GM12878 (cell line): ENCODE results near the gene NDEL1. TPM values are rescaled to one million over a fixed set of nuclear protein-coding genes. Genes with fewer than 3 reads are reported as not detected.

Source experiments
- ATAC-seq: fragments of 200-7000 bp; cut with Tn5 transposase; 3 replicates; pipeline ENCODE4 v1.9.1; 2020; ENCODE audit warnings: mild to moderate bottlenecking, moderate library complexity
- BruUV-seq: library from RNA; stranded (reverse); fragments of 400-500 nt; replicated peaks from 2 replicates; lab custom pipeline; 2021; lab: Mats Ljungman, UMichigan
- CTCF ChIA-PET: fragments of 300-600 bp; sonication (Branson Sonifier 250); formaldehyde crosslinking; extraction: SDS; loops from one replicate; lab custom pipeline; 2021; ENCODE audit warnings: inconsistent platforms; lab: Yijun Ruan, JAX
- POLR2A ChIA-PET: fragments of 350-600 bp; formaldehyde crosslinking; extraction: SDS; loops from one replicate; lab custom pipeline; 2021; ENCODE audit warnings: inconsistent platforms; lab: Charles Lee
- RAD21 ChIA-PET: fragments of 300-600 bp; sonication (Branson Sonifier 250); formaldehyde crosslinking; loops from one replicate; lab custom pipeline; 2023; ENCODE audit warnings: antibody characterized with exemption; ENCODE audit not compliant: unreplicated experiment; lab: Charles Lee
- SMC1A ChIA-PET: fragments of 300-600 bp; sonication (Branson Sonifier 250); formaldehyde crosslinking; loops from one replicate; lab custom pipeline; 2023; ENCODE audit not compliant: unreplicated experiment, uncharacterized antibody; lab: Charles Lee
- DNase-seq: peaks from one replicate; pipeline ENCODE4 v3.0.0-alpha.2; 2011; ENCODE audit warnings: low read depth, low spot score
- FAIRE-seq: peaks from 3 replicates; lab custom pipeline; 2011; peaks lifted over from hg19 to GRCh38; lab: Jason Lieb, UNC
- H2AFZ ChIP-seq: 2 replicates; pipeline ENCODE4 v1.6.0; 2011; ENCODE audit warnings: low read depth, low read length, control low read depth; ENCODE audit not compliant: control insufficient read depth
- H3K27ac ChIP-seq: 2 replicates; pipeline ENCODE4 v1.5.1; 2011; ENCODE audit warnings: control low read depth; ENCODE audit not compliant: control insufficient read depth, insufficient read depth
- H3K27me3 ChIP-seq, 2 experiments: replicated peaks in 1 of 2; 2 replicates each; pipeline versions ENCODE4 v1.6.0 to v1.6.1; 2011; ENCODE audit warnings: low read length in 1 of 2; ENCODE audit not compliant: control insufficient read depth in 2 of 2, insufficient read depth in 2 of 2
- H3K36me3 ChIP-seq, 2 experiments: 2 replicates each; pipeline ENCODE4 v1.5.1; 2011; ENCODE audit warnings: low read length in 1 of 2; ENCODE audit not compliant: control insufficient read depth in 2 of 2, insufficient read depth in 2 of 2
- H3K4me1 ChIP-seq: 2 replicates; pipeline ENCODE4 v1.6.1; 2011; ENCODE audit warnings: mild to moderate bottlenecking, low read length, moderate library complexity, mixed read lengths; ENCODE audit not compliant: control insufficient read depth, insufficient read depth
- H3K4me2 ChIP-seq: 2 replicates; pipeline ENCODE4 v1.6.0; 2011; ENCODE audit warnings: control low read depth; ENCODE audit not compliant: control insufficient read depth, insufficient read depth
- H3K4me3 ChIP-seq: fragments of 200-600 bp; sonication (generic); 2 replicates; pipeline ENCODE4 v1.5.1; 2016
- H3K79me2 ChIP-seq: 2 replicates; pipeline ENCODE4 v1.6.0; 2011; ENCODE audit warnings: low read length; ENCODE audit not compliant: control insufficient read depth, insufficient read depth
- H3K9ac ChIP-seq: 2 replicates; pipeline ENCODE4 v1.8.0; 2011; ENCODE audit warnings: low read length, control low read depth, mixed read lengths; ENCODE audit not compliant: control insufficient read depth, insufficient read depth
- H3K9me3 ChIP-seq: replicated peaks from 3 replicates; pipeline ENCODE4 v1.5.1; 2011; ENCODE audit warnings: mild to moderate bottlenecking, low read length; ENCODE audit not compliant: control insufficient read depth, insufficient read depth
- H4K20me1 ChIP-seq: 2 replicates; pipeline ENCODE4 v1.6.0; 2011; ENCODE audit not compliant: control insufficient read depth, insufficient read depth
- ATF7 ChIP-seq: fragments of 450-650 bp; IDR thresholded peaks from 2 replicates; pipeline ENCODE4 v1.6.1; 2016; ENCODE audit warnings: low read depth, mild to moderate bottlenecking
- CEBPB ChIP-seq, 2 experiments: fragments of 150-350 bp in 1 of 2; IDR thresholded peaks; 2 replicates each; pipeline ENCODE4 v1.6.1; 2012 to 2014; ENCODE audit warnings: low read depth in 2 of 2, low read length in 2 of 2, borderline replicate concordance in 1 of 2, inconsistent platforms in 1 of 2
- EED ChIP-seq: sonication (generic); IDR thresholded peaks from 2 replicates; pipeline ENCODE4 v1.6.1; 2016; ENCODE audit warnings: antibody characterized with exemption, low read depth
- ELK1 ChIP-seq: IDR thresholded peaks from 2 replicates; pipeline ENCODE4 v1.6.1; 2012; ENCODE audit warnings: low read depth, low read length, improper control_type of control experiment
- GABPA ChIP-seq: IDR thresholded peaks from 2 replicates; pipeline ENCODE4 v1.6.1; 2014; ENCODE audit warnings: antibody characterized with exemption, low read depth, mild to moderate bottlenecking, inconsistent platforms
- HDAC6 ChIP-seq: fragments of 200-600 bp; sonication (generic); IDR thresholded peaks from one replicate; pipeline ENCODE4 v1.8.0; 2017; ENCODE audit warnings: antibody characterized with exemption; ENCODE audit not compliant: unreplicated experiment
- MTA2 ChIP-seq: fragments of 450-650 bp; IDR thresholded peaks from 2 replicates; pipeline ENCODE4 v1.6.1; 2016; ENCODE audit warnings: low read depth, mild to moderate bottlenecking, moderate library complexity
- NR2F1 ChIP-seq: fragments of 450-650 bp; conservative IDR thresholded peaks from 2 replicates; pipeline ENCODE4 v1.6.1; 2017; ENCODE audit warnings: mild to moderate bottlenecking
- PML ChIP-seq: IDR thresholded peaks from 2 replicates; pipeline ENCODE4 v1.6.1; 2012; ENCODE audit warnings: low read length, inconsistent platforms
- PRDM15 ChIP-seq: fragments of 450-650 bp; formaldehyde crosslinking; IDR thresholded peaks from 2 replicates; pipeline ENCODE4 v1.4.0; 2020; ENCODE audit warnings: mild to moderate bottlenecking, moderate library complexity
- RAD21 ChIP-seq: IDR thresholded peaks from 2 replicates; pipeline ENCODE4 v1.6.1; 2011; ENCODE audit warnings: mild to moderate bottlenecking, low read depth, low read length, moderate library complexity; ENCODE audit not compliant: insufficient read depth
- RFX5 ChIP-seq: IDR thresholded peaks from 2 replicates; pipeline ENCODE4 v1.6.1; 2011; ENCODE audit warnings: low read depth, low read length, improper control_type of control experiment
- SIN3A ChIP-seq: IDR thresholded peaks from 2 replicates; pipeline ENCODE4 v1.6.1; 2012; ENCODE audit warnings: low read depth, low read length, improper control_type of control experiment
- STAT3 ChIP-seq: IDR thresholded peaks from 2 replicates; pipeline ENCODE4 v1.6.1; 2011; ENCODE audit warnings: low read depth, low read length, improper control_type of control experiment
- USF2 ChIP-seq: IDR thresholded peaks from 2 replicates; pipeline ENCODE4 v1.6.1; 2011; ENCODE audit warnings: low read depth, low read length, improper control_type of control experiment, borderline replicate concordance
- ZNF217 ChIP-seq: fragments of 450-650 bp; IDR thresholded peaks from 2 replicates; pipeline ENCODE4 v1.6.1; 2017; ENCODE audit warnings: antibody characterized with exemption, mild to moderate bottlenecking
- ZZZ3 ChIP-seq: IDR thresholded peaks from 2 replicates; pipeline ENCODE4 v1.6.1; 2011; ENCODE audit warnings: low read depth; ENCODE audit not compliant: control insufficient read depth, insufficient read length
- WGBS: methylation state at CpG from one replicate; pipeline ENCODE4 v1.1.6; 2016; ENCODE audit warnings: low lambda C conversion rate; ENCODE audit not compliant: insufficient replicate concordance, insufficient coverage; ENCODE audit errors: missing lambda C conversion rate; 5-methylcytosine and 5-hydroxymethylcytosine counted together
- in situ Hi-C: fragments of 300-500 bp; cut with MboI; formaldehyde crosslinking; loops from 9 replicates; pipeline ENCODE4 v1.14.3; 2018; ENCODE audit warnings: mixed read lengths
- intact Hi-C: fragments of 100-400 bp; cut with micrococcal nuclease; formaldehyde crosslinking; loops from one replicate; pipeline ENCODE4 v1.14.2; 2022; ENCODE audit not compliant: unreplicated experiment
- polyA plus RNA-seq, 11 experiments: library from polyadenylated mRNA; depleted of rRNA in 4 of 11; unstranded in 6 of 11; stranded (reverse) in 5 of 11; fragments of >200 nt; fragmentation: Nextera tagmentation in 4 of 11; fragmentation: Illumina TruSeq in 1 of 11; extraction: Ambion mirVana in 4 of 11; extraction: Trizol in 1 of 11; gene quantifications; 1 replicate in 1 of 11; 2 replicates in 10 of 11; pipeline versions ENCODE4 v1.2.1 to v1.2.3, GENCODE V29; 2011 to 2016; ENCODE audit warnings: inconsistent platforms in 2 of 11, missing spikeins in 2 of 11, low read depth in 1 of 11
- total RNA-seq, 4 experiments: library from RNA; depleted of rRNA in 3 of 4; stranded (reverse); fragments of >200 nt in 3 of 4; fragmentation: Illumina TruSeq in 1 of 4; extraction: Trizol in 1 of 4; gene quantifications; 2 replicates each; pipeline versions ENCODE4 v1.2.1 to v1.2.3, GENCODE V29; 2013 to 2021

Gene NDEL1
- total and polyA plus RNA-seq, 10 of the 15 experiments (the other 5 are each of a cell fraction or from before 2014, with no cell fraction given), result 0.72 to 41.5 (median 29.9) TPM

- no peaks in the 10 kb centered on the region for H3K4me1 ChIP-seq
- no peak overlapping the region for H3K4me3 ChIP-seq
- TF ChIP-seq PML (no peak), ELK1 (no peak), NR2F1 (no peak), USF2 (no peak), ATF7 (no peak), HDAC6 (no peak), STAT3 (no peak), ZZZ3 (no peak), RFX5 (no peak), RAD21 (no peak), CEBPB (IDR thresholded peaks at IDR 0.05; ENCODE audit: borderline replicate concordance in 1 of 2, low read depth in 2 of 2, low read length in 2 of 2) (no peak), MTA2 (no peak), ZNF217 (no peak), PRDM15 (no peak), EED (no peak), SIN3A (no peak), GABPA (no peak)
- 39% methylated on average over 8 of the region's 8 CpGs for WGBS
- CTCF ChIA-PET, result interaction anchor here (1.3 kb wide), 1 partner anchor 30 kb away, joined by 3 read pairs; no protein-coding TSS in a partner anchor
- H3K27me3 ChIP-seq, result no peaks in the 10 kb centered on the region; a peak in 1 of 4 replicates
- no peaks in the 10 kb centered on the region for H3K36me3 ChIP-seq
- no peak overlapping the region for H3K4me2 ChIP-seq
- RAD21 ChIA-PET, result no interaction called here
- SMC1A ChIA-PET, result interaction anchor here (1.3 kb wide), 1 partner anchor 13 kb away, joined by 3 read pairs; no protein-coding TSS in a partner anchor
- FAIRE-seq (no peak), DNase-seq (no peak), ATAC-seq (no peak)
- no peak overlapping the region for H3K27ac ChIP-seq
- no peaks in the 10 kb centered on the region for H4K20me1 ChIP-seq
- H3K9ac ChIP-seq, result no peak overlapping the region
- in situ Hi-C loops (no loop called here), intact Hi-C loops (no loop called here)
- no peak overlapping the region for H2AFZ ChIP-seq
- POLR2A ChIA-PET, result interaction anchor here (0.9 kb wide), 1 partner anchor 59 kb away, joined by 3 read pairs; the partner anchor contains the start of gene NDEL1
- H3K9me3 ChIP-seq, result no peaks in the 10 kb centered on the region
- BruUV-seq, result no TSS peak
- H3K79me2 ChIP-seq, result no peaks in the 10 kb centered on the region
These were observed 58.9 kb downstream of the NDEL1 start for GRCh38 chr17:8494506-8495111.
